SU-DHL-6 (cell line): ENCODE data around the gene TBC1D23.

Experiments
- CTCF ChIP-seq: fragments of 200-600 bp; sonication (generic); IDR thresholded peaks from one replicate; pipeline ENCODE4 v1.5.1; 2017; ENCODE audit warnings: antibody characterized with exemption, mild to moderate bottlenecking, low read length, moderate library complexity; ENCODE audit not compliant: insufficient read depth, poor library complexity, severe bottlenecking
- EZH2phosphoT487 ChIP-seq: fragments of 200-600 bp; sonication (generic), shearing (Covaris generic); conservative IDR thresholded peaks from 2 replicates; pipeline ENCODE4 v1.6.1; 2018; ENCODE audit warnings: mild to moderate bottlenecking, antibody characterized with exemption, low read length, moderate library complexity, mixed read lengths

GRCh38 chr3:100299016-100299415 is 38.2 kb downstream of the TBC1D23 start:
- no peak for TF ChIP-seq CTCF
- no peak for TF ChIP-seq EZH2phosphoT487
